OCI-LY1 (cell line): ENCODE measurements around the gene UBLCP1.

ENCODE experiments used
- H2AFZ ChIP-seq: fragments of 200-600 bp; sonication (generic), shearing (Covaris generic); 2 replicates; pipeline ENCODE4 v1.6.0; 2014; ENCODE audit warnings: antibody characterized with exemption, mild to moderate bottlenecking, low read length
- H3F3A ChIP-seq: fragments of 200-600 bp; sonication (generic), shearing (Covaris generic); 2 replicates; pipeline ENCODE4 v1.6.0; 2014; ENCODE audit warnings: mild to moderate bottlenecking, antibody characterized with exemption, low read length, moderate library complexity; ENCODE audit not compliant: insufficient read depth
- H3K27ac ChIP-seq: fragments of 200-600 bp; sonication (generic); 2 replicates; pipeline ENCODE4 v1.5.1; 2014; ENCODE audit warnings: low read length, mixed run types, mild to moderate bottlenecking, low read depth; ENCODE audit not compliant: poor library complexity, severe bottlenecking
- H3K27me3 ChIP-seq: fragments of 200-600 bp; sonication (generic); 2 replicates; pipeline ENCODE4 v1.6.0; 2014; ENCODE audit warnings: antibody characterized with exemption, mild to moderate bottlenecking, low read length, moderate library complexity; ENCODE audit not compliant: insufficient read depth
- H3K36me3 ChIP-seq: fragments of 200-600 bp; sonication (generic); 2 replicates; pipeline ENCODE4 v1.6.1; 2014; ENCODE audit warnings: mild to moderate bottlenecking, antibody characterized with exemption, low read length, moderate library complexity, mixed read lengths; ENCODE audit not compliant: insufficient read depth
- H3K4me1 ChIP-seq: fragments of 200-600 bp; sonication (generic); 2 replicates; pipeline ENCODE4 v1.5.1; 2014; ENCODE audit warnings: mild to moderate bottlenecking, low read length, moderate library complexity; ENCODE audit not compliant: insufficient read depth, severe bottlenecking
- H3K4me2 ChIP-seq: fragments of 200-600 bp; sonication (generic), shearing (Covaris generic); 2 replicates; pipeline ENCODE4 v1.6.1; 2014; ENCODE audit warnings: low read length
- H3K4me3 ChIP-seq: fragments of 200-600 bp; sonication (generic); 2 replicates; pipeline ENCODE4 v1.5.1; 2014; ENCODE audit warnings: low read length, low read depth, mild to moderate bottlenecking, mixed read lengths; ENCODE audit not compliant: poor library complexity, severe bottlenecking
- H3K79me2 ChIP-seq: fragments of 200-600 bp; shearing (Covaris generic); 2 replicates; pipeline ENCODE4 v1.6.1; 2016; ENCODE audit warnings: mixed run types, low read length, mixed read lengths; ENCODE audit not compliant: insufficient read depth
- H3K9ac ChIP-seq: fragments of 200-600 bp; sonication (generic), shearing (Covaris generic); 2 replicates; pipeline ENCODE4 v1.6.1; 2014; ENCODE audit warnings: mild to moderate bottlenecking, low read length, mixed read lengths
- H3K9me2 ChIP-seq: fragments of 200-600 bp; sonication (generic), shearing (Covaris generic); 2 replicates; pipeline ENCODE4 v1.6.1; 2014; ENCODE audit warnings: low read depth, mild to moderate bottlenecking, low read length, mixed read lengths
- H3K9me3 ChIP-seq: fragments of 200-600 bp; shearing (Covaris generic); 2 replicates; pipeline ENCODE4 v1.6.1; 2014; ENCODE audit warnings: low read length, mixed read lengths
- H4K20me1 ChIP-seq: fragments of 200-600 bp; sonication (generic), shearing (Covaris generic); 2 replicates; pipeline ENCODE4 v1.6.0; 2016; ENCODE audit warnings: mild to moderate bottlenecking, low read length; ENCODE audit not compliant: insufficient read depth
- EZH2 ChIP-seq: fragments of 200-600 bp; sonication (generic), shearing (Covaris generic); IDR thresholded peaks from 2 replicates; pipeline ENCODE4 v1.8.0; 2017; ENCODE audit warnings: borderline replicate concordance, mixed run types, mild to moderate bottlenecking, antibody characterized with exemption, low read length, moderate library complexity, mixed read lengths
- TF ChIP-seq, protein P1 (sequence below): fragments of 200-600 bp; sonication (generic), shearing (Covaris generic); IDR thresholded peaks from 2 replicates; pipeline ENCODE4 v1.5.1; 2017; ENCODE audit warnings: mild to moderate bottlenecking, antibody characterized with exemption, low read length, moderate library complexity, mixed read lengths

UBLCP1 gene

GRCh38 chr5:159324986-159325385 lies 61.9 kb downstream of the UBLCP1 start:
- Histone ChIP-seq H3K36me3 (no peaks in the 10 kb centered on the region), H3K4me1 (no peaks in the 10 kb centered on the region), H2AFZ (no peak overlapping the region), H3K9me2 (no peaks in the 10 kb centered on the region), H3F3A (no peaks in the 10 kb centered on the region), H3K4me3 (no peak overlapping the region), H3K79me2 (no peaks in the 10 kb centered on the region), H3K9me3 (no peaks in the 10 kb centered on the region), H3K27me3 (peaks cover 3% of the 10 kb centered on the region; the same call in 1 of the 2 replicates), H3K9ac (no peak overlapping the region), H3K4me2 (no peak overlapping the region), H3K27ac (no peak overlapping the region), H4K20me1 (no peaks in the 10 kb centered on the region)
- TF ChIP-seq, protein P1, sequence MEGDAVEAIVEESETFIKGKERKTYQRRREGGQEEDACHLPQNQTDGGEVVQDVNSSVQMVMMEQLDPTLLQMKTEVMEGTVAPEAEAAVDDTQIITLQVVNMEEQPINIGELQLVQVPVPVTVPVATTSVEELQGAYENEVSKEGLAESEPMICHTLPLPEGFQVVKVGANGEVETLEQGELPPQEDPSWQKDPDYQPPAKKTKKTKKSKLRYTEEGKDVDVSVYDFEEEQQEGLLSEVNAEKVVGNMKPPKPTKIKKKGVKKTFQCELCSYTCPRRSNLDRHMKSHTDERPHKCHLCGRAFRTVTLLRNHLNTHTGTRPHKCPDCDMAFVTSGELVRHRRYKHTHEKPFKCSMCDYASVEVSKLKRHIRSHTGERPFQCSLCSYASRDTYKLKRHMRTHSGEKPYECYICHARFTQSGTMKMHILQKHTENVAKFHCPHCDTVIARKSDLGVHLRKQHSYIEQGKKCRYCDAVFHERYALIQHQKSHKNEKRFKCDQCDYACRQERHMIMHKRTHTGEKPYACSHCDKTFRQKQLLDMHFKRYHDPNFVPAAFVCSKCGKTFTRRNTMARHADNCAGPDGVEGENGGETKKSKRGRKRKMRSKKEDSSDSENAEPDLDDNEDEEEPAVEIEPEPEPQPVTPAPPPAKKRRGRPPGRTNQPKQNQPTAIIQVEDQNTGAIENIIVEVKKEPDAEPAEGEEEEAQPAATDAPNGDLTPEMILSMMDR: no peak
- no peak for TF ChIP-seq EZH2

GRCh38 chr5:159330131-159330800 lies 67.2 kb downstream of the UBLCP1 start, which contains the start of gene IL12B:
Gene IL12B (minus strand): TSS chr5:159330487. CDS start chr5:159326782, 3,705 bp downstream.
- Histone ChIP-seq H3K4me3 (peak within 1 kb of the TSS; percentile 60), H3K4me2 (peak within 1 kb of the TSS; percentile 72), H4K20me1 (no peaks in the 10 kb centered on the region), H3K27ac (no peak within 1 kb of the TSS), H2AFZ (no peak within 1 kb of the TSS), H3K9me3 (no peaks in the 10 kb centered on the region), H3K9me2 (no peaks in the 10 kb centered on the region), H3K79me2 (no peaks in the 10 kb centered on the region), H3K36me3 (no peaks in the 10 kb centered on the region), H3F3A (no peaks in the 10 kb centered on the region), H3K9ac (no peak within 1 kb of the TSS), H3K4me1 (peaks cover 23% of the 10 kb centered on the region), H3K27me3 (peaks cover 3% of the 10 kb centered on the region; the same call in 1 of the 2 replicates)
- TF ChIP-seq EZH2: no peak
- TF ChIP-seq, protein P1: no peak

DNA sequence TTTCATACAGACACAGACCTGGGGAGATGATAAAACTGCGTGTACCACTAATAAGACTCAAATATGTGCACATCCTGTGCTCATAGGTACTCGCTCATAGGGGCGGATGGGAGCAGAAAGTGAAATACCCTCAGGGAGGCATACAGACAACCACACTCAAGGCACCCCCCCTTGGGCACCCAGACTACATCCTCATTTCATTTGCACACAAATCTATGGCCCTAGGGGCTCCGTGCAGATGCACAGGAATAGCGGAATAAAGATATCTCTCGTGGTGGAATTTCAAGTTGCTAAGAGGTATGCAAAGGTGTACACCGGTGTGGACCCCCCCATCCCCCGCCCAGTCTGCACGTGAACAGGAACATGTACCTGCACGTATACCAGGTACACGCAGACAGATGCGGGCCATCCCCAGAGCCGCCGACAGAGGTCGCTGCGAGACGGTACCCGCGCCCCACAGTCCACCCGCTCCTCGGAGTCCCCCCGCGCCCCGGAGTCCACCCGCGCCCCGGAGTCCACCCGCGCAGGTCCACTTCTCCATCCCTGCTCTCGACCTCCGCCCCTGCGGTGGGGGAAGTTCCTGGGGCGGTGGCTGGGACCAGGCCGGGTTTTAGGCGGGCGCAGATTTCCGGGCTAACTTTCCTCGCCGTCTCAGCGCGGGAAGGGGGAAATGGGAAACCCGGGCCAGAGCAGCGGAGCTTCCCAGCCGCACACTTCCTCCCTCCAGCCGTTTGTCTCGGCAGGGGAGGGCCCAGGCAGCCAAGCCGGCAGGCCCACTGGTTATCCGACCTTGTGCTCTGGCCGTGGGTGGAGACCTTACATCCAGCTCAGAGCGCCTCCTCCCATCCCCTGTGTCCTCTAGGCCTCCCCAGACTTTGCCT lies 68.2 kb downstream of the UBLCP1 start:
- TF ChIP-seq EZH2: no peak
- TF ChIP-seq, protein P1: peak; percentile 89
- H3K4me3 ChIP-seq: peak overlapping the region; percentile 60
- H3K9ac ChIP-seq: peak overlapping the region; percentile 53; the same call in 1 of the 2 replicates
- peak overlapping the region; percentile 36; the same call in 1 of the 2 replicates for H2AFZ ChIP-seq
- H3K79me2 ChIP-seq: no peaks in the 10 kb centered on the region
- H3K27ac ChIP-seq: no peak overlapping the region
- no peaks in the 10 kb centered on the region for H3K9me3 ChIP-seq
- H3K9me2 ChIP-seq: no peaks in the 10 kb centered on the region
- H3K4me1 ChIP-seq: peaks cover 23% of the 10 kb centered on the region
- no peaks in the 10 kb centered on the region for H3F3A ChIP-seq
- H4K20me1 ChIP-seq: no peaks in the 10 kb centered on the region
- no peaks in the 10 kb centered on the region for H3K36me3 ChIP-seq
- peak overlapping the region; percentile 72 for H3K4me2 ChIP-seq
- H3K27me3 ChIP-seq: peaks cover 1% of the 10 kb centered on the region; the same call in 1 of the 2 replicates
